RWPE1 (cell line): ENCODE results near the gene GH2.

Experiments used
- CTCF ChIA-PET: fragments of 350-600 bp; sonication (Branson Sonifier 250); formaldehyde crosslinking; extraction: SDS; loops from one replicate; lab custom pipeline; 2021; lab: Yijun Ruan, JAX
- POLR2A ChIA-PET: fragments of 400-600 bp; formaldehyde crosslinking; extraction: SDS; loops from one replicate; lab custom pipeline; 2020; ENCODE audit warnings: antibody characterized with exemption; ENCODE audit not compliant: low non-redundant PET; lab: Yijun Ruan, JAX
- DNase-seq: peaks from one replicate; pipeline ENCODE4 v3.0.0; 2012; ENCODE audit warnings: low spot score
- H3K27ac ChIP-seq: fragments of 450-650 bp; 2 replicates; pipeline ENCODE4 v1.5.1; 2017
- TF ChIP-seq, protein P1 (sequence below): fragments of 450-650 bp; conservative IDR thresholded peaks from 2 replicates; pipeline ENCODE4 v1.5.1; 2017; ENCODE audit warnings: low read depth, mild to moderate bottlenecking

The GH2 gene

DNA sequence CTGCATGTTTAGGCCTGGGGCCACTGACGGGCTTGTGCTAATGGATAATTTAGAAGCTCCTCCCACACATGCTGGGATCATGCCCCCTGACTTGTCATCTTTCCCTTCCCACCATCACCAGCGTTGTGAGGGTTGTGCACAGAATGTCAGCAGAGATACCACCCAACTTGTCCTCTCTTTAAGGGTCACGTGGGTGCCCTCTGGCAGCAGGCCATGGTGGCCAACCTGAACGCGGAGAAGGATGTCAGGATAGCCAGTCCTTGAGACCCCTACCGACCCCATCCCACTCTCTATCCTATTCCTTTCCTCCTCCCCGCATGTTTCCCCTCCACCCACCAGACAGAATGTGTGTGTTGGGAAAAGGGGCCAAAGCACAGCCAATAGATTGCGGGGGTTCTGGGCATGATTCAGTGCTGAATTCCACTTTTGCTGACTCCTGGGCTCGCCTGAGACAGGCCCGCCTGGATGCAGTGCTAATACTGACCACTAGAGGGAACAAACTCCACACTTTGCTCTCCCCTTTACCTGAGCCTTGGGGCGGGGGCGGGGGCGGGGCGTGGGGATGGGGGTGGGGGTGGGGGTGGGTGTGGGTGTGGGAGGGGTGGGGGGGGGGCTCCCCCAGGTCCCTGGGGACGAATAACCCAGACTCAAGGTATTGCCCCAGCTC, at the start of gene GH2:
TSS of gene GH2 (minus strand) at position 10 of the 667 bp plus-strand sequence. CDS start 143 bp downstream, outside the sequence.
- TF ChIP-seq, protein P1, sequence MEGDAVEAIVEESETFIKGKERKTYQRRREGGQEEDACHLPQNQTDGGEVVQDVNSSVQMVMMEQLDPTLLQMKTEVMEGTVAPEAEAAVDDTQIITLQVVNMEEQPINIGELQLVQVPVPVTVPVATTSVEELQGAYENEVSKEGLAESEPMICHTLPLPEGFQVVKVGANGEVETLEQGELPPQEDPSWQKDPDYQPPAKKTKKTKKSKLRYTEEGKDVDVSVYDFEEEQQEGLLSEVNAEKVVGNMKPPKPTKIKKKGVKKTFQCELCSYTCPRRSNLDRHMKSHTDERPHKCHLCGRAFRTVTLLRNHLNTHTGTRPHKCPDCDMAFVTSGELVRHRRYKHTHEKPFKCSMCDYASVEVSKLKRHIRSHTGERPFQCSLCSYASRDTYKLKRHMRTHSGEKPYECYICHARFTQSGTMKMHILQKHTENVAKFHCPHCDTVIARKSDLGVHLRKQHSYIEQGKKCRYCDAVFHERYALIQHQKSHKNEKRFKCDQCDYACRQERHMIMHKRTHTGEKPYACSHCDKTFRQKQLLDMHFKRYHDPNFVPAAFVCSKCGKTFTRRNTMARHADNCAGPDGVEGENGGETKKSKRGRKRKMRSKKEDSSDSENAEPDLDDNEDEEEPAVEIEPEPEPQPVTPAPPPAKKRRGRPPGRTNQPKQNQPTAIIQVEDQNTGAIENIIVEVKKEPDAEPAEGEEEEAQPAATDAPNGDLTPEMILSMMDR: peak; percentile 75

DNA sequence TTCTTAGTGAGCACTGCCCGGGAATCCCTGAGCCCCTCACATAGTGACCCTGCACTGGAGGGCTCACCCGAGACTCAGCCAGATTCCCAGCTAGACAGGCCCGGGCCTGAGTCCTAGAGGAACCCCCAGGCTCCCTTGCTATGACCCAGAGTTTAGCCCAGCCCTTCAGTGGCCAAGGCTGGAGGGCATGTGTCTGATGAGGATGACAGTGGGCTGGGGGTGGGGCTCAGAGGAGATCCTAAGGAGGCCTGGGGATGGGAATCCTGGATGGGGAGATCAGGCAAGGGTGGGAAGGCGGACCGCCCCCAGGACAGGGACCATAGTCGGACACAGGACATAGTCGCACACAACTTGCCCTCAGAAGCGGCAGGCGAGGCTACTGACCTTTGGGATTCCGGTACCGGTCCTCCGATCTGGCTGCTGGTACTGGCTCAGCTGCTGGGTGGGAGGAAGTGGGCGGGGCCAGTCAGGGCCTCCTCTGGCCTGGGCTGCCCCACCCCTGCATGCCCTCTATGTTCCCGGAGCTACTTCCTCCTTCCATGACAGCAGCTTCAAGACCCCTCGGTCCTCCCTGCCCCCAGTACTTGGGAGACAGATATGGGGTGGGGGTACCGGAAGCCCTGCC, 49.3 kb upstream of the GH2 start:
- POLR2A ChIA-PET: no interaction called here
- DNase-seq: no peak
- TF ChIP-seq, protein P1: no peak
- H3K27ac ChIP-seq: peak overlapping the region; percentile 24; the same call in 1 of the 2 replicates
- CTCF ChIA-PET: interaction anchor here (0.5 to 1.0 kb wide), 2 partner anchors 82 to 151 kb away, joined by 3 to 6 read pairs; no protein-coding TSS in a partner anchor

More for the DNA sequence above, at the start of gene GH2:
- ChIA-PET CTCF (interaction anchor here (0.7 kb wide), 3 partner anchors 33 to 294 kb away, joined by 3 to 5 read pairs (median 3); no protein-coding TSS in a partner anchor), POLR2A (no interaction called here)
- H3K27ac ChIP-seq: no peak within 1 kb of the TSS
- DNase-seq: peak; percentile 79

DNA sequence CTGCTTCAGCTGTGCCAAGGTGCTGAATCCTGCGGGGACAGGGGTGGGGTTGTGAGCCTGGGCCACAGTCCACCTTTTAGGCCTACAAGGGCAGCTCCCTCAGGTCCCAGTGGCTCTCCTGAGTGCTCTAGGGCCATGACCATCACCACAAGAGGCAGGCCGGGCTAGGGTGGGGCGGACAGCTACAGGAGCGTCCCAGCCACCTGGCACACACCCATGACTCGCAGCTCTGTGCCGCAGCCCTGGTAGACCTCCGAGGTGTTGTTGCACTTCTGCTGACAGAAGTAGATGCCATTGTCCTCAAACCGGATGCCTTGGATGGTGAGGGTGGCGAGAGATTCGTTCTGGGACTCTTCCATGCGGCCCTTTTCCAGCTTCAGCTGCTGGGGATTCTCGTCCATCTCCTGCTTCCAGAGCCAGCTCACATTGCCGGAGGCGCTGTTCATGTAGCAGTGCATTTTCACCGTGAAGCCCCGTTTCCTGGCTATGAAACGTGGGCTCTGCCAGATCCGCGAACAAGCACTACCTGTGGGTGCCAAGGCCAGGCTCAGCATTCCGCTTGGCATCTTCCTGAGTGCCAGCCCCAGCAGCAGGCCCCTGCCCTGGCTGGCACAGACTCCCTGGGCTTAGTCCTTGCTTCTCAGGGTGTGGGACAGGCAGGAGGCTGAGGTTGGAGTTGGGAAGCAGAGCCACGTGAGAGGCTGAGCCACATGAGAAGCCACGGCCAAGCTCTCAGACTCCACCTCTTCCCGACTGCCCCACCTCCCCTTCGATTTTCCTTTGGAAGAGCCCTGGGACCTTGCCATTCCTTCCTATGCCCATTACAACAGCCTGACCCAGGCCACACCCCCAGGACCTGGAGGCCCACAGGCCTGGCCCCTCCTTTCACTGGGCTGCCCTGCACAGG, 48.4 kb upstream of the GH2 start:
- ChIA-PET CTCF (interaction anchor here (0.5 to 1.1 kb wide), 7 partner anchors 10 to 169 kb away, joined by 3 to 6 read pairs (median 3); no protein-coding TSS in a partner anchor), POLR2A (no interaction called here)
- H3K27ac ChIP-seq: peak overlapping the region; percentile 24
- TF ChIP-seq, protein P1: no peak
- DNase-seq: no peak

DNA sequence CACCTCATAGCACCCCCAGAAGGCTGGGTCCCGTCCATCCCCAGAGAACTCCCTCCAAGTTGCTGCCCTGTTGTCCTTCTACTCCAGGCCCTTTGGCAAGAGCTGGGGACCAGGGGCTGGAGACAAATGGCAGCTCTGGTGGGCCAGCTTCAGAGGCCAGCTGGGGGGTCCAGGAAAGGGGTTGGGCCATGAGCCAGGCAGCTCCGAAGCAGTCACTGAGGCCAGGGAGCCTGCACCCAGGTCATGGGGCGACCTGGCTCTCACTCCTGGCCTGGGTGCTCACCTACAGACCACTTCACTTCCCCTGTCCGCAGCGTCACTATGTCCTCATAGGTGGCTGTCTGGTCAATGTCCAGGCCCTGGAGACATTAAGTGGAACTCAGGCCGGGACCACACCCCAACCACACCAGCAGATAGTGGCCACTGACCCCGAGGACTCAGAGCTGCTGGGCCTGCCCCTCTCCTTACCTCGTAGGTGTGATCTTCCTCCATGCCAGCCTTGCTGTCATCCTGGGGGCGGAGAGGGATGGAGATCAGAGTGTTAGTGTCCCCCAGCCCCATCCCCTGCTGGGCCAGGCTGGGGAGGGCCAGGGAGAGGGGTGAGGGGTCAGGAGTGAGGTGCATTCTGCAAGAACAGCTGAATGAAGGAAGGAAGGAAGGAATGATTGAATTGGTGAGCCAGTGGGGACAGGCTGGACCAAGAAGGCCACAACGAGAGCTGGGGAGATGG, 47.4 kb upstream of the GH2 start:
- DNase-seq: no peak
- no peak overlapping the region for H3K27ac ChIP-seq
- TF ChIP-seq, protein P1: no peak
- POLR2A ChIA-PET: no interaction called here
- CTCF ChIA-PET: interaction anchor here (0.5 to 1.1 kb wide), 5 partner anchors 9 to 170 kb away, joined by 3 to 4 read pairs (median 3); no protein-coding TSS in a partner anchor

DNA sequence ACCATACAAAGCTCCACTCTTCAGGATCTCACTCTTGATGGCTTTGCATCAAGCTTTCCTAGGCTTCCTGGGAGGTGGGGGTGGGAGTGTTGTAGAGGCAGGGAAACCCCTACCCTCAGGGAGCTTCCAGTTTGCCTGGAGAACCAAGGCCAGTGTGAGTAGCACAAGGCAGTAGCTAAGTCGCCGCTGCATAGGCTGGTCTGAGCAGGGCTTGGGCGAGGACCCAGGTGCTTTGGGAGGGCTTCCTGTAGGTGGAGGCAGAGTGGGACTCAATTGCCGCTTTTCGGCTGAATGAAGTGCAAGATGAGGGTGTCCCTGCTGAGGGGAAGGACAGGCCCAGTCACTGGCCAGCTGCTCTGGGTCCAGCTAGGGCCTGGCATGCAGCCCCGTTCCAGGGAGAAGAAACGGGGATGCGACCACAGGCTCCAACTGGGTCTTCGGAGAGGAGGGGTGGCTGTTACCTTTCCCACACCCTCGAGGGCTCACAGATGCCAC, 46.5 kb upstream of the GH2 start:
- ChIA-PET POLR2A (no interaction called here), CTCF (interaction anchor here (0.5 kb wide), 1 partner anchor 9 kb away, joined by 3 read pairs; no protein-coding TSS in a partner anchor)
- DNase-seq: no peak
- no peak overlapping the region for H3K27ac ChIP-seq
- TF ChIP-seq, protein P1: no peak
